Posterior cingulate gyrus (tissue), 11 donors: ENCODE measurements around the gene PNPLA6.

Experiments
- DNase-seq, 10 donors: peaks; one replicate each; pipeline versions ENCODE4 v3.0.0 to v3.0.0-alpha.2; 2020 to 2021; ENCODE audit warnings: mixed read lengths in 3 of 10
- intact Hi-C: fragments of 100-400 bp; cut with DNase I; formaldehyde crosslinking; loops from one replicate; pipeline ENCODE4 v1.15.1; 2023

PNPLA6 gene

DNA sequence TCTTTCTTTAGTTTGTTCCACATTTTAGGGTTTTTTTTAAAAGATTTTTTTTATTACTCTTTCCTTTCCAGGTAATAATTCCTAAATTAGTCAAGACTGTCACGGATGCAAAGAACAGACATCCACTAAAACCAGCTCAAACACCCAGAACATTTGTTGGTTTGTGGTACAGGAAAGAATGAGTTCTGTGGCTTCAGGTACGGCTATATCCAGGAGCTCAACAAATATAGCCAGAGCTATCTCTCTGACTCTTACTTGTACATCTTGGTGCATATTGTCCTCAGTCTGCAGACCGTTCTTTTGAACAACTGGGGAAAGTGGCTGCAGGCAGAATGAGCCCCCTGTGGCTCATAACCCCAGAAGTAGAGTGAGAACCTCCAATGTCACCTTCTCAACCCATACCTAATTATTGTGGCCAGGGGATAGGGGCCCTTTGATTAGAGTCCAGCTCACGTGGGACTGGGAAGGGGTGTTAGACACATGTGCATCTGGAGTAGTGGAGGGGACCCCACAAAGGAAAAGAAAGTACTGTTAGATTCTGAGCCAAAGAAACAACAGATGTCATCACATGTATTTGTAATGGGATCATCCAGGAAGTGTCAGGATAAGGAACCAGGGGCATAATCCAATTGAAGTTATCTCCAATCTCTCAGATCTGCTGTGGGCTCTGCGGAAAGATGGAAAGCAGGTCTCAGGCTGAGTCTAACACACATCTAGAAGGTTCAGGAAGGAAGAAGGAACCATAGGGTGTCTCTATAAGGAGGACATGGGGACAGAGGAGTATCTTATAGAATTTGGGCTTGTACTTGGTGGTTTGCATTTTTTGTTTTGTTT is 21.5 kb upstream of the PNPLA6 start:
- no peak for DNase-seq
- intact Hi-C loops = no loop called here

DNA sequence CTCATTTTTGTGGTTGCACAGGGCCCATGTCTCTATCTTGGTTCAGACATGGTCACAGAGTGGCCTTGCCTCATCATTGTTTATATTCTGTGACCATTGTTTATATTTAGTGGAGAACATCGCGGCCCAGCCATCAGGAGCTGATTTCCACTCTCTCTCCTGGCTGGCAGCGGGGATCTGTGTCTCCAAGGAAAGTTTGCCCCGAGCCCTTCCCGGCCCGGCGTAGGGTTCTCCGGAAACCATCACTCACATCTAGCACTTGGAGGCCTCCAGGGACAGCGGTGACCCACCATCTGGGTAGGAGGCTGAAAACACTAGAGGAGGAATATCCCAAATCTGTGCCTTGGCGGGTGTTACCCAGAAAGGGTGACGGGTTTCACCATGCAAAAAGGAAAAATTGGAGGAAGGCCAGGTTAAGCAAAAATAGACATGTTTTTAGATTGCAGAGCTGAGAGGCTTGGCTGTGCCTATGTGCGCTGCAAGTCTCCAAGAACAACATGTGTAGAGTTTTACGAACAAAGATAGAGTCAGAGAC is 20.3 kb upstream of the PNPLA6 start:
- DNase-seq = peak in 5 of 10 donors; percentile 45 to 90 (median 64)

GRCh38 chr19:7515645-7516151 is 19.8 kb upstream of the PNPLA6 start, which contains the start of gene ZNF358:
ZNF358 (plus strand) TSS chr19:7516103; CDS start chr19:7519243, 3,140 bp downstream.
- intact Hi-C loops = no loop called here
- DNase-seq = peak; percentile 68 to 98 (median 79)

More for the DNA sequence above, 20.3 kb upstream of the PNPLA6 start:
- intact Hi-C loops = no loop called here

DNA sequence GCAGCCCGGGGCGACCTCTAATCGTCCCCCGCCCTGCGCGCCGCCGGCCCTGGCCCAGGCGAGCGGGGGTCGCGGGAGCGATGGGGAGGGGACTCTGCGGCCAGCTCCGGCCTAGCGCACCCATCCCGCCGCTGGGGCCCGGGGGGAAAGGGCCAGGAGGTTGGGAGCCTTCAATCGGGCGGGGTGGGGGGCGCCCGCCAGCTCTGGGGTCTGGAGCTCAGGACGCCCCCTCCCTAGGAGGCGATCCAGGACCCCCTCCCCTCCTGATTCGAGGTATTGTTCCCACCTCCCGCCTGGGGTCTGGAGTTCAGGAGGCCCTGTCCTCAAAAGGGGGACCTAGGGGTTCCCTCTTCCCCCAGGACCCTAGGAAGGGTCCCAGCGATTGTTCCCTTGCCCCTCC is 19.2 kb upstream of the PNPLA6 start:
- DNase-seq = peak in 1 of 10 donors; percentile 49
- intact Hi-C loops = no loop called here

GRCh38 chr19:7516878-7517277 is 18.6 kb upstream of the PNPLA6 start:
- intact Hi-C loops = no loop called here
- peak in 1 of 10 donors; percentile 54 for DNase-seq

DNA sequence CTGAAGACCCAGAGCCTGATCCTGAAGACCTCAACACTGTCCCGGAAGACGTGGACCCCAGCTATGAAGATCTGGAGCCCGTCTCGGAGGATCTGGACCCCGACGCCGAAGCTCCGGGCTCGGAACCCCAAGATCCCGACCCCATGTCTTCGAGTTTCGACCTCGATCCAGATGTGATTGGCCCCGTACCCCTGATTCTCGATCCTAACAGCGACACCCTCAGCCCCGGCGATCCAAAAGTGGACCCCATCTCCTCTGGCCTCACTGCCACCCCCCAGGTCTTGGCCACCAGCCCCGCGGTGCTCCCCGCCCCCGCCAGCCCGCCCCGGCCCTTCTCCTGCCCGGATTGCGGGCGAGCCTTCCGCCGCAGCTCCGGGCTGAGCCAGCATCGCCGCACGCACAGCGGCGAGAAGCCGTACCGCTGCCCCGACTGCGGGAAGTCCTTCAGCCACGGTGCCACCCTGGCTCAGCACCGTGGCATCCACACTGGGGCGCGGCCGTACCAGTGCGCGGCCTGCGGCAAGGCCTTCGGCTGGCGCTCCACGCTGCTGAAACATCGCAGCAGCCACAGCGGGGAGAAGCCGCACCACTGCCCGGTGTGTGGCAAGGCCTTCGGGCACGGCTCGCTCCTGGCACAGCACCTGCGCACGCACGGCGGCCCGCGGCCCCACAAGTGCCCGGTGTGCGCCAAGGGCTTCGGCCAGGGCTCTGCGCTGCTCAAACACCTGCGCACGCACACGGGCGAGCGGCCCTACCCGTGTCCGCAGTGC is 16.0 kb upstream of the PNPLA6 start:
- peak in 2 of 10 donors; percentile 67 to 80 for DNase-seq
- intact Hi-C loops = loop anchor here (5.0 kb wide), 1 partner anchor 122 kb away; no protein-coding TSS in a partner anchor

DNA sequence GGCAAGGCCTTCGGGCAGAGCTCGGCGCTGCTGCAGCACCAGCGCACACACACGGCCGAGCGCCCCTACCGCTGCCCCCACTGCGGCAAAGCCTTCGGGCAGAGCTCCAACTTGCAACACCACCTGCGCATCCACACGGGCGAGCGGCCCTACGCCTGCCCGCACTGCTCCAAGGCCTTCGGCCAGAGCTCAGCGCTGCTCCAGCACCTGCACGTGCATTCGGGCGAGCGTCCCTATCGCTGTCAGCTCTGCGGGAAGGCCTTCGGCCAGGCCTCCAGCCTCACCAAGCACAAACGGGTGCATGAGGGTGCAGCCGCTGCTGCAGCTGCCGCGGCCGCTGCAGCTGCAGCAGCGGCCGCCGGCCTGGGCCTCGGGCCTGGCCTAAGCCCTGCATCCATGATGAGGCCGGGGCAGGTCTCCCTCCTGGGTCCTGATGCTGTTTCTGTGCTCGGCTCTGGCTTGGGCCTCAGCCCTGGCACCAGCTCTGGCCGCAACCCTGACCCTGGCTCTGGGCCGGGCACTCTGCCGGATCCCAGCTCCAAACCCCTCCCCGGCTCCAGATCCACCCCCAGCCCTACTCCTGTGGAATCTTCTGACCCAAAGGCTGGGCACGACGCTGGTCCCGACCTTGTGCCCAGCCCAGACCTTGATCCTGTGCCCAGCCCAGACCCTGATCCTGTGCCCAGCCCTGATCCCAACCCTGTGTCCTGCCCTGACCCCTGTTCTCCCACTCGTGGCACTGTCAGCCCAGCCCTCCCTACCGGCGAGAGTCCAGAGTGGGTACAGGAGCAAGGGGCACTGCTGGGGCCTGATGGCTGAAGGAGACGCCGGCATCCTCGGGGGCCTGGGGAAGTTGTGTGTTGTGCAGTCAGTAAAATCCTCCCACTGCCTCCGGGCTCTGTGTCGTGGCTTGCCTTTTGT is 15.1 kb upstream of the PNPLA6 start:
- intact Hi-C loops = loop anchor here (5.0 kb wide), 1 partner anchor 123 kb away; no protein-coding TSS in a partner anchor
- DNase-seq = peak in 5 of 10 donors; percentile 48 to 89 (median 56)

DNA sequence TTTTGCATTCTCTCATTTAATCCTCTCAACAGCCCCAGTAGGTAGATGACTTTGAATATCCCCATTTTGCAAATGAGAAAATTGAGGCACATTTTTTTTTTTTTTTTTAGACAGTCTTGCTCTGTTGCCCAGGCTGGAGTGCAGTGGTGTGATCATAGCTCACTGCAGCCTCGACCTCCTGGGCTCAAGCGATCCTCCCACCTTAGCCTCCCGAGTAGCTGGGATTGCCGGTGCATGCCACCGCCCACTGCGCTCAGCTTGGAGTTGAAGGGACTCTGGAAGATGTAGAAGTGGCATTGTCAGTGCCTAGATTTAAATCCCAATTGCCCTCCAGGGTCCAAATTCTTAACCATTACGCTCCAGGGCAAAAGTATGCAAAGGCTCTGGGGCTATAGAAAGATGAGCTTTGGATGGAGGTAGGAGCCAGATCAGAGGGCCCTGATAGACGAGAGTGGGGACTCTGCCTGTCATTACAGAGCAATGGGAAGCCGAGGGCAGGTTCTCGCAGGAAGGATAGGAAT is 13.9 kb upstream of the PNPLA6 start:
- intact Hi-C loops = loop anchor here (1.0 to 5.0 kb wide), 2 partner anchors 13 to 124 kb away; no protein-coding TSS in a partner anchor
- DNase-seq = peak in 1 of 10 donors; percentile 47

- intact Hi-C loops = loop anchor here (1.0 to 5.0 kb wide), 2 partner anchors 12 to 125 kb away; no protein-coding TSS in a partner anchor
- peak; percentile 97 to 100 (median 98) for DNase-seq
These were observed 13.2 kb upstream of the PNPLA6 start, which contains the start of gene MCOLN1 for GRCh38 chr19:7522072-7522922. MCOLN1 (plus strand) TSS chr19:7522624; CDS start chr19:7522751, 127 bp downstream.

DNA sequence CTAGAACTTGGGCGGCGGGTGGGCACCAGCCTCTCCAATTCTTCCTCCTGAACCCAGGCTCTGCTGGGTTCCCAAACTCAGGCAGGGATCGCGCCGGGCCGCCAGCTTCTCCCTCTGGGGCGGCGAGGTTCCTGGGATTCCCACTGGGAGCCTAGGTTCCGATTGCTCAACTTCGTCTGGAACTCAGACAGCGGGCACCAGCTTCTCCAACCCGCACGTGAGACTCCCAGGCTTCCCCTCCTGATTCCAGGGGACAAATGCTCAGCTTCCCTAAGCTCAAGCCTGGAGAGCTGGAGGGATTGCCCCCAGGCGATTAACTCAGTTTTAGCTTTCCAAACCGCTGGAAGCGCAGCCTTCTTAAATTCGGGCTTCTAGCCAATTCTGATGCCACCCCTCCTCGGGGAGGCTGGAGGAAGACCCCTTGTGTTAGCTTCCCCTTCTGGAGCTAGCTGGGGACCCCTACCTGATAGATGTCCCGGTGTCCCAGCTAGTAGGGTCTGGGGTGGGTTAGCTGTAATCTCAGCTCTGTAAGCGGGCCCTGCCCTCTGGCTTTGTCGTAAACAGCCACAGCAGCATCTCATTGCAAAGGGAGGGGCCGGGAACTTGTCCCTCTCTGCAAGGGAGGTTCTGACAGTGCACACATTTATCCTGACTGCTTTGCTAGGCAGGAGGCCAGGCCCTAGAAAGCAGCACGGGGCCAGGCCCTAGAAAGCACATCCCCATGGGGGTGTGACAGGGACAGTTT is 12.4 kb upstream of the PNPLA6 start:
- intact Hi-C loops = loop anchor here (1.0 to 5.0 kb wide), 2 partner anchors 11 to 126 kb away; no protein-coding TSS in a partner anchor
- peak in 1 of 10 donors; percentile 67 for DNase-seq

DNA sequence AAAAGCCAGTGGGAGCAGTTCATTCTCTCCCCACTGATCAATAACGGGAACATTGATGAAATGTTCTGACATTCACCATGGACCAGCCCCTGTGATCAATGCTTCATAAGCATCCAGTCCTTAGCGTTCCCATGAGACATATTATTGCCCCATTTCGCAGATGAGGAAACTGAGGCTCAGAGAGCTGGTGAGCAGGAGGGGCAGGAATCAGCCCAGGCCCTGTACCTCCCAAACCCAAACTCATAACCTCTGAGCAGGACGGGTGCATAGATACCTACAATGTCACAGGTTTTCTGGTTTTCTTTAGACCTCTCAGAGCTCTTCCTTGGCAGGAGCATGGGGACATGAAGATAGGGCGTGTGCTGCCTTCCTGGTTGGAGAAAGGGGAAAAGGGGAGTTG is 11.0 kb upstream of the PNPLA6 start:
- intact Hi-C loops = loop anchor here (5.0 kb wide), 1 partner anchor 127 kb away; no protein-coding TSS in a partner anchor

DNA sequence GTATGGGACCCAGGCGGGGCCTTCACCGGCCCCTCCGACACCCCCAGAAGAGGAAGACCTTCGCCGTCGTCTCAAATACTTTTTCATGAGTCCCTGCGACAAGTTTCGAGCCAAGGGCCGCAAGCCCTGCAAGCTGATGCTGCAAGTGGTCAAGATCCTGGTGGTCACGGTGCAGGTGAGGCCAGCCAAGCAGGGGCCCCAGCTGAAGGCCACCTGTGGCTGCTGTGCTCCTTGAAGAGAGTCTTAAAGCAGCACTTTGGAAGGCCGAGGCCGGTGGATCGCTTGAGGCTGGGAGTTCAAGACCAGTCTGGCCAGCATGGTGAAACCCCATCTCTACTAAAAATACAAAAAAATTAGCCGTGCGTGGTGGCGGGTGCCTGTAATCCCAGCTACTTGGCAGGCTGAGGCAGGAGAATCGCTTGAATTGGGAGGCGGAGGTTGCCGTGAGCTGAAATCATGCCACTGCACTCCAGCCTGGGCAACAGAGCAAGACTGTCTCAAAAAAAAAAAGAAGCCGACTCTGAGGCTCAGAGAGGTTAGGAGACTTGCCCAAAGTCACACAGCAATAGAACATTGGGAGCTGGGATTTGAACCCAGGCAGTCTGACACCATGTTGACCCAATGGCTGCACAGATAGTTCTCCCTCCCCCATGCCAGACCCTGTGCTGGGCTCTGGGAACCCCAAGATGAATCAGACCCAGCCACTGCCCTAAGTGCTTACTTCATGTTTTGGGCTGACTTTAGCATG is 10.4 kb upstream of the PNPLA6 start:
- DNase-seq = peak in 1 of 10 donors; percentile 62
- intact Hi-C loops = loop anchor here (5.0 kb wide), 1 partner anchor 128 kb away; no protein-coding TSS in a partner anchor

More for the DNA sequence above, 11.0 kb upstream of the PNPLA6 start:
- DNase-seq = no peak

DNA sequence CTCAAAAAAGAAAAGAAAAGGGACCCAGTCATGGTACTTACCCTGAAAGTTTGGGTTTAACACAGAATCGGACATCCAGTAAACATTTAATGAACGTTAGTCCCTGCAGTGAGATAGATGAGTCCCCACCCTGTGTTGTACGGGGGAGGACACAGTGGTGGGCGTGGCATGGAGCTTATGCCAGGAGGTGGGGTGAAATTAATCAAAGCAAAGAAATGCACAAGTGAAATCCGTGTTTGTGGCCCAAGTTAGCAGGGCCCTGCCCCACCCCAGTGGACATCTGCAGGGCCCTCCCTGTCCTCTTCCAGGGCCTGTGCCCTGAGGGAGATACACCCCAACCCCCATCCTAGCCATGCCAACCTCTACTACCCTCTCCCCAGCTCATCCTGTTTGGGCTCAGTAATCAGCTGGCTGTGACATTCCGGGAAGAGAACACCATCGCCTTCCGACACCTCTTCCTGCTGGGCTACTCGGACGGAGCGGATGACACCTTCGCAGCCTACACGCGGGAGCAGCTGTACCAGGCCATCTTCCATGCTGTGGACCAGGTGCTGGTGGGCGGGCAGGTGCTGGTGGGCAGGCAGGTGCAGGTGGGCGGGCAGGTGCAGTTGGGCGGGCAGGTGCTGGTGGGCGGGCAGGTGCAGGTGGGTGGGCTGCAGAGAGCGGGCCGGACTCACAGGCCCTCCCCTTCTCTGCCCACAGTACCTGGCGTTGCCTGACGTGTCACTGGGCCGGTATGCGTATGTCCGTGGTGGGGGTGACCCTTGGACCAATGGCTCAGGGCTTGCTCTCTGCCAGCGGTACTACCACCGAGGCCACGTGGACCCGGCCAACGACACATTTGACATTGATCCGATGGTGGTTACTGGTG is 9.2 kb upstream of the PNPLA6 start:
- intact Hi-C loops = no loop called here
- peak in 1 of 10 donors; percentile 78 for DNase-seq

DNA sequence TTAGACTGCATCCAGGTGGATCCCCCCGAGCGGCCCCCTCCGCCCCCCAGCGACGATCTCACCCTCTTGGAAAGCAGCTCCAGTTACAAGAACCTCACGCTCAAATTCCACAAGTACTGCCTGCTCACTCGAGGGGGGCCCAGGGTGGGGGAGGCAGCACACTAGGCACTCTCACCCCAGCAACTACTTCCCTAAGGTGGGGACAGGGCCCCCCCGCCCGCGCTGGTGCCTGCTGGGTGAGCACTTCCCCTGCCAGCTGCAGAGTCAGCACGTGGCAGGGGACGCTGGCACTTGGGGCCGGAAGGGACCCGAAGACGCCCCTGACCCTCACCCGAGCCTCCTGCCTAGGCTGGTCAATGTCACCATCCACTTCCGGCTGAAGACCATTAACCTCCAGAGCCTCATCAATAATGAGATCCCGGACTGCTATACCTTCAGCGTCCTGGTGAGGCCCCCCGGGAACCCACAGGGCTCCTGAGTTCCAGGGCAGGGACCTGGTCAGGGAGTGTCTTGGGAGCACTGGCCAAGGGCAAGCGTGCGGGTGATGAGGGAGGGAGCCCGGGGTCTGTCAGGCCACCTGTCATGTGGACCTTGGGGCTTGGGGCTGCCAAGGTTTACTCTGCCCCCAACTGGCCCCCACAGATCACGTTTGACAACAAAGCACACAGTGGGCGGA is 7.9 kb upstream of the PNPLA6 start:
- DNase-seq = peak in 1 of 10 donors; percentile 82
- intact Hi-C loops = no loop called here

DNA sequence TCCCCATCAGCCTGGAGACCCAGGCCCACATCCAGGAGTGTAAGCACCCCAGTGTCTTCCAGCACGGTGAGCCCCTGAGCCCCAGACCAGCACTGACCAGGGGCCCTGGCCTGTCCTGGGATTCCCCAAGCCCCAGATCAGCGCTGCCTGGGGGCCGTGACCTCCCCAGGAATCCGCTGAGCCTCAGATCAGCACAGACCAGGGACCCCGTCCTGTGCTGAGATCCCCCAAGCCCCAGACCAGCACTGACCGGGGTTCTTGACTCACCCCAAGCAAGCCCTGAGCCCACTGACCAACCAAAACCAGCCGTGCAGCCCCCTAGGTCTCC is 7.4 kb upstream of the PNPLA6 start:
- intact Hi-C loops = no loop called here

More for the DNA sequence above, 7.4 kb upstream of the PNPLA6 start:
- DNase-seq = no peak
